NCI-H2081 treated with DMSO at 0.1 percent for 48 hours (cell line): ENCODE results near the gene GRM2.

Experiments
- DNase-seq: peaks from one replicate; lab custom pipeline; 2025; lab: John Stamatoyannopoulos, UW

The GRM2 gene

GRCh38 chr3:51706788-51707731 is at the start of gene GRM2:
Gene GRM2 (plus strand): TSS chr3:51707068. CDS start chr3:51708984, 1,916 bp downstream.
- DNase-seq: no peak

GRCh38 chr3:51657234-51657633 is 49.6 kb upstream of the GRM2 start:
- no peak for DNase-seq

GRCh38 chr3:51659942-51660341 is 46.9 kb upstream of the GRM2 start:
- no peak for DNase-seq

- no peak for DNase-seq
These were observed 44.4 kb upstream of the GRM2 start for GRCh38 chr3:51662456-51662855.

GRCh38 chr3:51668756-51669155 is 38.1 kb upstream of the GRM2 start:
- no peak for DNase-seq

GRCh38 chr3:51669241-51670052 is 37.4 kb upstream of the GRM2 start:
- DNase-seq: peak; percentile 15

- no peak for DNase-seq
These were observed 36.6 kb upstream of the GRM2 start for GRCh38 chr3:51670053-51670822.

GRCh38 chr3:51670823-51671733 is 35.8 kb upstream of the GRM2 start, which contains the start of gene TEX264:
Gene TEX264 (plus strand): TSS chr3:51671252. CDS start chr3:51674305, 3,053 bp downstream.
- DNase-seq: peak; percentile 11

- no peak for DNase-seq
These were observed 35.0 kb upstream of the GRM2 start for GRCh38 chr3:51671734-51672475.

GRCh38 chr3:51673181-51673801 is 33.6 kb upstream of the GRM2 start:
- no peak for DNase-seq

- DNase-seq: no peak
These were observed 32.8 kb upstream of the GRM2 start for GRCh38 chr3:51673802-51674654.

GRCh38 chr3:51675201-51675611 is 31.7 kb upstream of the GRM2 start:
- no peak for DNase-seq

GRCh38 chr3:51676102-51676640 is 30.7 kb upstream of the GRM2 start:
- DNase-seq: no peak

GRCh38 chr3:51677358-51677757 is 29.5 kb upstream of the GRM2 start:
- no peak for DNase-seq

- DNase-seq: no peak
These were observed 28.7 kb upstream of the GRM2 start for GRCh38 chr3:51678186-51678585.

GRCh38 chr3:51678641-51679040 is 28.2 kb upstream of the GRM2 start:
- DNase-seq: no peak

GRCh38 chr3:51679318-51679717 is 27.6 kb upstream of the GRM2 start:
- DNase-seq: no peak

GRCh38 chr3:51679777-51680176 is 27.1 kb upstream of the GRM2 start:
- no peak for DNase-seq
